Activated CD4-positive, alpha-beta T cell treated with anti-CD3 and anti-CD28 coated beads, Interleukin-2, amount 50 U/mL, for 24 hours (primary cell): ENCODE measurements around the gene ZNF536.
"Not testable (repeated sequence)": the region's sequence is repeated elsewhere in the genome, so short reads cannot be mapped to it uniquely, and the experiment has no call there.

Experiments
- DNase-seq, 2 donors: peaks; one replicate each; pipeline ENCODE4 v3.0.0-alpha.2; 2020; ENCODE audit warnings: low read depth in 1 of 2, low spot score in 1 of 2

Gene ZNF536

GRCh38 chr19:30340771-30341561, 31.2 kb upstream of the ZNF536 start:
- DNase-seq: no peak

GRCh38 chr19:30341611-30342201, 30.5 kb upstream of the ZNF536 start:
- no peak for DNase-seq

- DNase-seq: no peak
Measured at GRCh38 chr19:30342901-30343300, 29.3 kb upstream of the ZNF536 start.

DNA sequence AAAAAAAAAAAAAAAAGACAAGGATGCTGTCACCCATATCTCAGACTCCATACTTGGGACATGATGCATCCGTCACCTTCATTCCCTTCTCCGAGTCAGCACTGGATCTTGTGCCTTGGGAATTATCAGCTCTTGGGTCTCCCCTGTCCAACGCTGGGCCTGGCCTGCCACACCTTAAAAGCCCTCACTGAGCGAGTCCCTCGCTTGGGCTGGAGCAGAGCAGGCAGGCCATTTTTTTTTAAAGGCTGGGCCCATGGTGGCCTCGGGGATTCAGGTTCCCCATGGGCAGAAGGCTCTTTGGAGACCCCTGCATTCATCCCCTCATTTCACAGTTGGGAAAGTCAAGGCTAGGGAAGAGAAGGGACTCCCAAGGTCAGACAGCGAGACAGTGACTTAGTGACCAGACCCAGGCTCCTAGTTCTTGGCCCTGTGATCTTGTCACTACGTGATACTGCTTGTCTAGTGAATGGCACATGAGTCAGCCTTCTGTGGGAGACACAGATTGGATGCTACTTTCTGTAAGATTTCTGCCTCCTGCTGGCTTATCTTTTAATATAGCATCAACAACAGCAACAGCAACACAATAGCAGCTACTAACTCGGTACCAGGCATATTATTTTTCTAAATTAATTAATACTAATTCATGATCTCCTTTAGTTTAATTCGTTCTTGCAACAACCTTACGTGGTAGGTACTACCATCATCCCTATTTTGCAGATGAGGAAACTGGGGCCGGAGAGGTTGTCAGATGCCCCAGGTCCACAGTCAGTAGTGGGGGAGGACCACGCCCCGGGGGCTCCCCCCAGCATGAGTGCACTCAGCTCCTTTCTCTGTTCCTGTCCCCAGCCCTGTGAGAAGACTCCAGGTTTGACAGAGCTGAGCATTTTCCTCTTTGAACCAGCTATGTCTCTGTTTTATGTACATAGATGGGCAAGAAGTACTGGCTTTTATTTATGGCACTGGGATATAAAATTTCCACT, 27.4 kb upstream of the ZNF536 start:
- no peak for DNase-seq

DNA sequence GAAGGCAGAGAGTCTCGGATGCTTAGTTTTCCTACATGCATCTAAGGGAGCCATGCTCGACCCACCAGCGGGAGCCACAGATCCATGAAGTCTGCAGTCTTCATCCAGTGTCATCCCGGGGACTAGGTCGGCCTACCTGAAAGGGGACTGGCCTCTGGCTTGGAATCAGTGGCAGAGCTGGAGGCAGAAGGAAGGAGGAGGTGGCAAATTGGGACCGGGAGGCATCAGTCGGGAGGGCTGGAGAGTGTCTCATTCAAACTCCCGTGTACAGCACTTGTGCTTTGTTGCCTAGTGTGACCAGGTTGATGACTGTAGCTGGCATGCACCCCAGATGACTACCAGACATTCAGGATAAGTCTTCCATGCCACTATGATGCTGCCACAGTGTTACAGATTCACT, 26.5 kb upstream of the ZNF536 start:
- no peak for DNase-seq

DNA sequence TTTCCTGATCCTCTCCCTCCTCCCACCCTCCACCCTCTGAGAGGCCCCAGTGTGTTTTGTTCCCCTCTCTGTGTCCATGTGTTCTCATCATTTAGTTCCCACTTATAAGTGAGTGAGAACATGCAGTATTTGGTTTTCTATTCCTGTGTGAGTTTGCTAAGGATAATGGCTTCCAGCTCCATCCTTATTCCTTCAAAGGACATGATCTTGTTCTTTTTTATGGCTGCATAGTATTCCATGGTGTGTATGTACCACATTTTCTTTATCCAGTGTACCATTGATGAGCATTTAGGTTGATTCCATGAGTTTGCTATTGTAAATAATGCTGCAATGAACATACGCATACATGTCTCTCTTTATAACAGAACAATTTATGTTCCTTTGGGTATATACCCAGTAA, 25.7 kb upstream of the ZNF536 start:
- not testable (repeated sequence) for DNase-seq

DNA sequence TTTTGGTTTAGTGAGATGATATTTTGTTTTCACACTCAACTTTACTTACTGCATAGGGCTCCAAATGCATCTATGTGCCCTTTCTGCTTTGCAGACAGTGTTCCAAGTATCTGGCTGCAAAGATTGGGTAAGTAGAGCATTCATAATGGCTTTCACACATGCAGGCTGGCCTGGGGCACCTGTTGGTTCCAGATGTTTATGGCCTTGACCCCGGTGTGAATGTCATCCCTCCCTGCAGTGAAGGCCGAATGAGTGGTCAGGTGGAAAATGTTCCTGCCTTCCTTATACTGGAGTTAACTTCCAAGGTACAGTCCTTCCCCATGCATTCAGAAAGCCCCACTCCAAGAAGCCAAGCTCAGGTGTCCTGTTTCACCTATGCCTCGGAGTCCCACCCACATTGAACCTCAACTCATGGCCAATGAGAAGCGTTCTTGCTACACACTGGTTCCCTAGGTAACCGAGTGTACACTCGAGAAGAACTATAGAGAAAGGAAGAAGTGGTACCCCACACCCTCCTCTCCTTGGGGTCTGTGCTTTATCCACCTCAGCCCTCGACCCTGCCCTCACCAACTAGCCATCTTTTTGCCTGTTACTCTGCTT, 23.0 kb upstream of the ZNF536 start:
- no peak for DNase-seq

- DNase-seq: no peak
Measured at GRCh38 chr19:30350692-30351663, 21.2 kb upstream of the ZNF536 start.

DNA sequence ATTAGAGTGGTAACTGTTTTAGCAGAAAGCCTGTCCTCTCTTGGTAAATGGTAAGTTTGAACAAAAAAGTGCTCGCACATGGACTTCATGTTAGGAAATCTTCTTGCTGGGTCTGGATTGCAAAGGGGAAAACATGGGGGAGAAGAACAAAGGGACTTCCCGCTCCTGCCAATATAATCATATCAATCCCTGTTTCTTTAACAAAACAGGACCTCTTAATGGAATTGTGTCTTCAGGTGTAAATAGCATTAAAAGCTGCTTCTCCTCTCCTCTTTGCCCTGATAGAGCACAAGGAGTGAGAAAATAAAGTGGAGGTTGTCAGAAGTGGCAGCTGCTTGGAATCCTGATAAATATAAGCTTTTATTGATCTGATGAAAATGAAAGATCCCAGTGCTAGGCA, 20.4 kb upstream of the ZNF536 start:
- DNase-seq: no peak

DNA sequence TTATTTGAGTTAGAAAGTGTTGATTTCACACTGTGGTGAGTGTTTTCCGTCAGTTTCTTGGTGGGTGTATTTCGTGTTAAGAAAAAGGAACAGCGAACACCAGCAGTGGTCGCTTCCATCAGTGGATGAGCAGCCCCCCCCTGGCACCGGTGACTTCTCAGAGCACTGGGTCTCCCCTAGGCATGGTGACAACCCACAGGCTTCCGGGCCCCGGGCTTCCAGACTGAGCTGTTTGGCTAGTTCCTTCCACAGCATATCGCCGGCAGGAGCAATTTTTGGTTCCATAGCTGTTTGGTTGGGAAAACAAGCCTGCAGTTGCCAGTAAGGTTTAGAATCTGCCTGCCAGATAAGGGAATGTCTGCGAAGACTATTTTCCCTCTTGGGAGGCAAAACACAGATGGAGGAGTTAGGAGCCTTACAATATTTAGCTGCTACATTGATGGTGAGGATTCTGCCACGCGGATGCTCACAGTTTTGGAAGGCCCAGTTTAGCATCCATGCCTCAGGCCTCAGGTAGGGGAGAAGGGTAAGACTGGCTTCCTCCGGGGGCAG, 18.7 kb upstream of the ZNF536 start:
- DNase-seq: no peak

DNA sequence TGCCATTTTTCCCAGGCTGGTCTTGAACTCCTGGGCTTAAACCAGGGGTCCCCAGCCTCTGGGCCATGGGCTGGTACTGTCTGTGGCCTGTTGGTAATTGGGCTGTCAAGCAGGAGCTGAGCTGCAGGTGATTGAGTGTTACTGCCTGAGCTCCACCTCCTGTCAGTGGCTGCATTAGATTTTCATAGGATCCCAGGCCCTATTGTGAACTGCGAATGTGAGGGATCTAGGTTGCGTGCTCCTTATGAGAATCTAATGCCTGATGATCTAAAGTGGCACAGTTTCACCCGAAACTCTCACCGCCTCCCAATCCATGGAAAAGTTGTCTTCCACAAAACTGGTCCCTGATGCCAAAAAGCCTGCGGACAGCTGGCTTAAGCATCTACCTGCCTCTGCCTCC, 16.6 kb upstream of the ZNF536 start:
- DNase-seq: no peak

GRCh38 chr19:30356951-30357579, 15.1 kb upstream of the ZNF536 start:
- DNase-seq: no peak

- no peak for DNase-seq
Measured at GRCh38 chr19:30357580-30357954, 14.6 kb upstream of the ZNF536 start.

- no peak for DNase-seq
Measured at GRCh38 chr19:30358319-30358718, 13.9 kb upstream of the ZNF536 start.

DNA sequence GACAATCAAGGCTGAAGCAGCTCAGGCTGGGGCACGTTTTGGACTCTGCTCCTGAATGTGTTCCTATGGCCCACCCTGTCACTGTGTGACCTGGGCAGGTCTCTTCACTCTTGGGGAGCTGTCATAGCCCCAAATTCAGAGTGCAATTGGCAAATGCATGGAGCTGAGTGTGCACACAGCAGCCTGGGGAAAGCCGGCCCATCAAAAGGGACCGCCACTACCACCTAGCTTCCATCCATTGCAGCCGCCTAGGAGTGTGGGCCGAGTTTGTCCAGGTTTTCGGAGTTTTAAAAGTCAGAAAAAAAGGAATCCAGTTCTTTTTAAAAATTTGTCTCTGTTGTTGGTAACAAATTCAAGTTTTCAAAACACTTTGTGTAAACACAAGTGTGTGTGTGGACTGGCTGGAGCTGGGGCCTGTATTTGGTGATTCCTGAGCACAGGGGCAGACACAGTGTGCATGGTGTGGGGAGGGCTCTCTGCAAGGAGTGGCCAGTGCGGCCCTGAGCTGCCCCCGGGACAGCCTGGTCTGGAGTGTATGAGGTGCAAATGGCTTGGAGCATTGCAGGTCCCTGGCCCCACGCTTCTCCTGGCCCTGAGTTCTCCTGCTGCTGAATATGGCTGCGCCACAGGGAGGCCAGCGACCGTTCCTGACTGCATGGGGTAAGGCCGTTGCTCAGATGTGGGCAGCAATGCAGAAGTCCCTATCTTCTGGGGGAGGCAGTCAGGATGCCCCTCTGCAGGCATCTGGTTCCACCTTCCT, 13.2 kb upstream of the ZNF536 start:
- no peak for DNase-seq

DNA sequence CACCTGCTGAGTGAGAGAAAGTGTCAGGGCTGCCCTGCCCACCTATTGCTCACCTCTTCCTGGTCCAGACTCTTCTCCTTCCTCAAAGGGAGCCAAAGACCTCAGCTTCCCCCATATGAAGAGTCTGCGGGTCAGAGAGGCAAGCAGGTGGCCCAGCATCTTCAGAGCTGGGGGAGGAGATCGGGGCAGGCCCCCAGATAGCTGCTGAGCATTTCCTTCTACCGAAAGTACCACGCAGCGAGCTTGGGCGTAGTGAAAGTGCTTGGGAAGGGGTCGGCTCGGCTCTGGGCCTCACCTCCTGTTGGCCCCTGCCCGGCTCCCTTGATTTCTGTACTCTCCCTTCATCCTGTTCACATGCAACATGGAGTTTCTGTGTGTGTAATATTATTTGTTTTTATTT, 12.2 kb upstream of the ZNF536 start:
- no peak for DNase-seq

DNA sequence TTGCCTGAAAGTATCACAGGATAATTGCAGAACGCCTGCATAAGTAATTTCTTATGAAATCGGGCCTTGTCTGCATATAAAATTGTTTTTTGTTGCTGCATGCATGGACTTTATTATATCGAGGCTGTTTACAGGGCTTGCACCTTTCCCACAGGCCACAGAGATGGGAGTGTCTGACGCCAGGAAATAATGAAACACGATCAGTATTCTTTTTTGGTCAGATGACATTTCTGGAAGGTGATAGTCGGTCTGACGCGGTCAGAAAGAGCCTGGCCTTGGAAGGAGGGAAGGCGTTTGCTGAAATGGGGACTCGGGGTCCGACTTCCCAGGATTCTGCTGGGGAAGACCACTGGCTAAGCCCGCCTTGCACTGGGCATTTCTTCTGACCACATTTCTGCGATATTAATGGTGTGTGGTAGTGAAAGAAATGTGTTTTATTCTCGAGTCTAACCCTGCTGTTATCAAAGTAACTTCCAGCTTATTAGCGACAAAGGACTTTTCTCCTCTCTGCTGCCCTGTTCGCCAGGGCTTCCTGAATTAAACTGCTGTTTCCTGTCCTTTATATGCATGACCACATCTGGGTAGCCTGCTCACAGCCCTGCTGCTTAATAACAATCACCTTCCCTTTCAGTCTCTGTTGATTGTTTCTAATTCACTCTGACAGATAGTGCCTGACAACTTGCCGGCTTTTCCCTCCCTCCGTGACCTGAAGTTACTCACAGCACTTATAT, 11.6 kb upstream of the ZNF536 start:
- DNase-seq: no peak

DNA sequence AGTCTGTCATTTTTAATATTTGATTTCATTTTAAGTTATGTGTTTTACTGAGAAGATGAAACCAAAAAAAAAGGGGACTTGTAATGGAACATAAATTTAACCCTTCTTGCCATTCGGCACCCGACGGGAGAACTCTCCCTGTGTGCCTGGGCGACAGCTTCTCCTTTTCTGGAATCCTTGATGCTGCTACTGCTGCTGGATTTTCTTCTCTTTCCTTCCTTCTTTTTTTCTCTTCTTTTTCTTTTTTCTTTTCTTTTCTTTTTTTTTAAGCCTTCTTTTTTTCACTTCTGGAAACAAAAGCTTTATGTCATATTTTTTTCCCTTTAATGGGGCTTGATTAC, 11.1 kb upstream of the ZNF536 start:
- no peak for DNase-seq
